Hepatocyte (in vitro differentiated cells): Measurements from ENCODE around the gene AVEN. TPM values are rescaled to one million over a fixed set of nuclear protein-coding genes. Genes with fewer than 3 reads are reported as not detected.

Experiments used
- DNase-seq: peaks from one replicate; pipeline ENCODE4 v3.0.0-alpha.2; 2016; ENCODE audit warnings: low spot score
- H2AFZ ChIP-seq: fragments of 200-600 bp; sonication (generic); 2 replicates; pipeline ENCODE4 v1.6.0; 2016; ENCODE audit warnings: antibody characterized with exemption, mild to moderate bottlenecking
- H3K27ac ChIP-seq: fragments of 200-600 bp; sonication (generic); 2 replicates; pipeline ENCODE4 v1.5.1; 2016; ENCODE audit warnings: mild to moderate bottlenecking
- H3K27me3 ChIP-seq: fragments of 200-600 bp; sonication (generic); 2 replicates; pipeline ENCODE4 v1.6.1; 2016
- H3K36me3 ChIP-seq: fragments of 200-600 bp; sonication (generic); replicated peaks from 2 replicates; pipeline ENCODE4 v1.5.1; 2016; ENCODE audit warnings: low read depth; ENCODE audit not compliant: insufficient read depth
- H3K4me1 ChIP-seq: fragments of 200-600 bp; sonication (generic); 2 replicates; pipeline ENCODE4 v1.5.1; 2016; ENCODE audit warnings: mild to moderate bottlenecking, moderate library complexity; ENCODE audit not compliant: insufficient read depth
- H3K4me2 ChIP-seq: fragments of 200-600 bp; sonication (generic); 2 replicates; pipeline ENCODE4 v1.6.0; 2016
- H3K4me3 ChIP-seq: fragments of 200-600 bp; sonication (generic); 2 replicates; pipeline ENCODE4 v1.5.1; 2016; ENCODE audit warnings: mild to moderate bottlenecking
- H3K79me2 ChIP-seq: fragments of 200-600 bp; sonication (generic); 2 replicates; pipeline ENCODE4 v1.6.0; 2017; ENCODE audit warnings: mild to moderate bottlenecking
- H3K9me2 ChIP-seq: fragments of 200-600 bp; sonication (generic); replicated peaks from 2 replicates; pipeline ENCODE4 v1.6.0; 2017; ENCODE audit warnings: mild to moderate bottlenecking; ENCODE audit not compliant: insufficient read depth
- H3K9me3 ChIP-seq: fragments of 200-600 bp; sonication (generic); 2 replicates; pipeline ENCODE4 v1.5.1; 2016; ENCODE audit warnings: low read depth, mild to moderate bottlenecking
- H4K20me1 ChIP-seq: fragments of 200-600 bp; sonication (generic); 2 replicates; pipeline ENCODE4 v1.6.0; 2016; ENCODE audit warnings: mild to moderate bottlenecking; ENCODE audit not compliant: insufficient read depth, poor library complexity, severe bottlenecking
- CTCF ChIP-seq: fragments of 200-600 bp; sonication (generic); IDR thresholded peaks from 2 replicates; pipeline ENCODE4 v1.5.1; 2016; ENCODE audit warnings: antibody characterized with exemption, mild to moderate bottlenecking; ENCODE audit not compliant: poor library complexity
- EZH2 ChIP-seq: fragments of 200-600 bp; sonication (generic); IDR thresholded peaks from 2 replicates; pipeline ENCODE4 v1.6.1; 2016; ENCODE audit warnings: antibody characterized with exemption, mild to moderate bottlenecking, borderline replicate concordance
- EZH2phosphoT487 ChIP-seq: fragments of 200-600 bp; sonication (generic); IDR thresholded peaks from one replicate; pipeline ENCODE4 v1.6.1; 2018; ENCODE audit warnings: antibody characterized with exemption, mild to moderate bottlenecking, low read depth, moderate library complexity; ENCODE audit not compliant: unreplicated experiment, severe bottlenecking
- WGBS: methylation state at CpG from one replicate; pipeline ENCODE4 v1.1.6; 2016; ENCODE audit warnings: low lambda C conversion rate; ENCODE audit errors: missing lambda C conversion rate; 5-methylcytosine and 5-hydroxymethylcytosine counted together
- polyA plus RNA-seq: library from polyadenylated mRNA; unstranded; fragments of >200 nt; fragmentation: Nextera tagmentation; extraction: Ambion mirVana; gene quantifications from 2 replicates; pipeline ENCODE4 v1.2.1, GENCODE V29; 2016
- total RNA-seq: library from RNA; depleted of rRNA; stranded (reverse); fragments of >200 nt; gene quantifications from 2 replicates; pipeline ENCODE4 v1.2.3, GENCODE V29; 2014

AVEN gene
- total and polyA plus RNA-seq, 2 experiments from 2014 or later: 14.8 to 16.4 TPM

- Histone ChIP-seq H3K4me2 (no peak overlapping the region), H3K27me3 (no peaks in the 10 kb centered on the region), H3K9me2 (no peaks in the 10 kb centered on the region), H2AFZ (no peak overlapping the region), H3K4me3 (no peak overlapping the region), H3K4me1 (no peaks in the 10 kb centered on the region), H4K20me1 (no peaks in the 10 kb centered on the region), H3K27ac (no peak overlapping the region), H3K9me3 (no peaks in the 10 kb centered on the region), H3K79me2 (no peaks in the 10 kb centered on the region), H3K36me3 (no peaks in the 10 kb centered on the region)
- TF ChIP-seq EZH2 (no peak), CTCF (no peak), EZH2phosphoT487 (no peak)
- DNase-seq: no peak
- WGBS: 87% methylated on average over 8 of the region's 8 CpGs
These were observed 26.9 kb upstream of the AVEN start for GRCh38 chr15:34065941-34066340.

DNA sequence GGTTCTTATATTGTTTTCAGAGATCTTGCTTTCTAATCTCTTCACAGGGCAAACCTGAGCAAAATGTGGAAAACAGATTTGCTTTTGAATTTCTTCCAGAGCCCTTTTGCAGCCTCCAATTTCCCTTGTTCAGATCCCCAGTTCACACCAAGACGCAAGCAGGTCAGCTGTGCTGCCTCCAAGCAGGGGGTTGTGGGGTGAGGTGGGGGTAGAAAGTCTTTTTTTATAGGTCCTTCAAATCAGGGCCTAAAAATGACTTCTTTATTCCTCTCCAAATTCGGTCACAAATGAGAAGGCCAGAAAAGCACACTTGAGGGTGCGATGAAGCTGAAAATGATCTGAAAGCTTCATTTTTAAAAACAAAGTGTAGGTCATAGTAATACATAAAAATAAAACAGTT is 26.3 kb upstream of the AVEN start:
- Histone ChIP-seq H4K20me1 (no peaks in the 10 kb centered on the region), H3K9me3 (no peaks in the 10 kb centered on the region), H3K4me3 (no peak overlapping the region), H2AFZ (no peak overlapping the region), H3K9me2 (no peaks in the 10 kb centered on the region), H3K36me3 (no peaks in the 10 kb centered on the region), H3K27me3 (no peaks in the 10 kb centered on the region), H3K4me2 (no peak overlapping the region), H3K27ac (no peak overlapping the region), H3K4me1 (no peaks in the 10 kb centered on the region), H3K79me2 (no peaks in the 10 kb centered on the region)
- TF ChIP-seq CTCF (no peak), EZH2phosphoT487 (no peak)
- DNase-seq: no peak
- WGBS: 86% methylated on average over 3 of the region's 3 CpGs

DNA sequence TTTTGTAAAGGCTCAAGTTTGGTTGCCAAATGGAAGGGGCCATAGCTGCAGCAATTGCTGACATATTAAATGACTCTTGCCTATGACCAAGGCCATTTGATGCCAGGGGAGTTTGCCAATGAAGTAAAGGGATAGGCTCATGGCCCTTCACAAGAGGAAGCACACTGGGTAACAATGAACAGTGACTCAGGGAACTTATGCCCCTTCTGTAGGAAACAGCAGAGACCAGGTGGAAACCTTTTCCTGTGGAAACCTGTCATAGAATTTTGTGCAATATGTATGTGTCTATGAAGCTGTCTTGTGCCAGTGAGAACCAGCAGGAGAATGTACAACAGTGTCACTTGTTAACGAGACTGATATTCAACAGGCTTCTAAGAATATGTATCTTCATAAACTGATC is 25.4 kb upstream of the AVEN start:
- no peaks in the 10 kb centered on the region for H4K20me1 ChIP-seq
- no peaks in the 10 kb centered on the region for H3K36me3 ChIP-seq
- no peak overlapping the region for H3K4me3 ChIP-seq
- H3K9me3 ChIP-seq: no peaks in the 10 kb centered on the region
- no peak for DNase-seq
- no peak for TF ChIP-seq CTCF
- no peak overlapping the region for H2AFZ ChIP-seq
- H3K4me2 ChIP-seq: no peak overlapping the region
- no peaks in the 10 kb centered on the region for H3K9me2 ChIP-seq
- no peaks in the 10 kb centered on the region for H3K79me2 ChIP-seq
- 0% methylated on average over 1 of the region's 1 CpG for WGBS
- H3K27ac ChIP-seq: no peak overlapping the region
- no peaks in the 10 kb centered on the region for H3K4me1 ChIP-seq
- no peaks in the 10 kb centered on the region for H3K27me3 ChIP-seq

GRCh38 chr15:34059946-34060345 is 20.9 kb upstream of the AVEN start:
- Histone ChIP-seq H3K79me2 (no peaks in the 10 kb centered on the region), H3K36me3 (no peaks in the 10 kb centered on the region), H4K20me1 (no peaks in the 10 kb centered on the region), H3K4me1 (no peaks in the 10 kb centered on the region), H3K9me2 (no peaks in the 10 kb centered on the region), H2AFZ (no peak overlapping the region), H3K9me3 (no peaks in the 10 kb centered on the region), H3K27ac (no peak overlapping the region), H3K27me3 (no peaks in the 10 kb centered on the region), H3K4me3 (no peak overlapping the region), H3K4me2 (no peak overlapping the region)
- DNase-seq: no peak
- 73% methylated on average over 3 of the region's 3 CpGs for WGBS
- TF ChIP-seq CTCF: no peak
- no peak for TF ChIP-seq EZH2phosphoT487
- TF ChIP-seq EZH2: no peak
